Measurements from ENCODE around the gene TMEM120A.
"Not testable (repeated sequence)": the region's sequence is repeated elsewhere in the genome, so short reads cannot be mapped to it uniquely, and the experiment has no call there.

TMEM120A gene

GRCh38 chr7:76023002-76023401 lies 28.6 kb upstream of the TMEM120A start:
- DNase-seq (ENCODE audit: low read depth in 1 of 2, low spot score in 1 of 2): peak; percentile 73 to 85
- TF ChIP-seq, protein P1, sequence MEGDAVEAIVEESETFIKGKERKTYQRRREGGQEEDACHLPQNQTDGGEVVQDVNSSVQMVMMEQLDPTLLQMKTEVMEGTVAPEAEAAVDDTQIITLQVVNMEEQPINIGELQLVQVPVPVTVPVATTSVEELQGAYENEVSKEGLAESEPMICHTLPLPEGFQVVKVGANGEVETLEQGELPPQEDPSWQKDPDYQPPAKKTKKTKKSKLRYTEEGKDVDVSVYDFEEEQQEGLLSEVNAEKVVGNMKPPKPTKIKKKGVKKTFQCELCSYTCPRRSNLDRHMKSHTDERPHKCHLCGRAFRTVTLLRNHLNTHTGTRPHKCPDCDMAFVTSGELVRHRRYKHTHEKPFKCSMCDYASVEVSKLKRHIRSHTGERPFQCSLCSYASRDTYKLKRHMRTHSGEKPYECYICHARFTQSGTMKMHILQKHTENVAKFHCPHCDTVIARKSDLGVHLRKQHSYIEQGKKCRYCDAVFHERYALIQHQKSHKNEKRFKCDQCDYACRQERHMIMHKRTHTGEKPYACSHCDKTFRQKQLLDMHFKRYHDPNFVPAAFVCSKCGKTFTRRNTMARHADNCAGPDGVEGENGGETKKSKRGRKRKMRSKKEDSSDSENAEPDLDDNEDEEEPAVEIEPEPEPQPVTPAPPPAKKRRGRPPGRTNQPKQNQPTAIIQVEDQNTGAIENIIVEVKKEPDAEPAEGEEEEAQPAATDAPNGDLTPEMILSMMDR (IDR thresholded peaks at IDR 0.05; ENCODE audit: insufficient read depth, low read length): no peak
- TF ChIP-seq SPI1 (IDR thresholded peaks at IDR 0.05; ENCODE audit: borderline replicate concordance, low read depth) (peak; percentile 99), REST (IDR thresholded peaks at IDR 0.05; ENCODE audit: insufficient replicate concordance, low read depth) (peak; percentile 76), POLR2AphosphoS5 (IDR thresholded peaks at IDR 0.05; ENCODE audit: low read depth) (0 out of 2 replicates have a peak, but pooled peaks have one; percentile 39), GABPA (IDR thresholded peaks at IDR 0.05; ENCODE audit: low read depth) (no peak)
- H3K4me3 ChIP-seq (replicated peaks; ENCODE audit: insufficient read depth, low read length): no peak overlapping the region
- no peak overlapping the region; the same call in 1 of the 2 replicates for H3K27ac ChIP-seq (replicated peaks)
- no peaks in the 10 kb centered on the region for H3K27me3 ChIP-seq (ENCODE audit: insufficient read depth, poor library complexity, severe bottlenecking)

GRCh38 chr7:76022026-76022780 lies 27.8 kb upstream of the TMEM120A start:
- TF ChIP-seq GABPA (IDR thresholded peaks at IDR 0.05; ENCODE audit: low read depth): no peak
- TF ChIP-seq, protein P1 (IDR thresholded peaks at IDR 0.05; ENCODE audit: insufficient read depth, low read length): no peak
- TF ChIP-seq REST (IDR thresholded peaks at IDR 0.05; ENCODE audit: insufficient replicate concordance, low read depth): no peak
- no peak for TF ChIP-seq POLR2AphosphoS5 (IDR thresholded peaks at IDR 0.05; ENCODE audit: low read depth)
- TF ChIP-seq SPI1 (IDR thresholded peaks at IDR 0.05; ENCODE audit: borderline replicate concordance, low read depth): no peak
- Histone ChIP-seq H3K4me3 (replicated peaks; ENCODE audit: insufficient read depth, low read length) (no peak overlapping the region), H3K27ac (replicated peaks) (no peak overlapping the region; the same call in 1 of the 2 replicates), H3K27me3 (ENCODE audit: insufficient read depth, poor library complexity, severe bottlenecking) (no peaks in the 10 kb centered on the region)
- DNase-seq (ENCODE audit: low read depth in 1 of 2, low spot score in 1 of 2): no peak

DNA sequence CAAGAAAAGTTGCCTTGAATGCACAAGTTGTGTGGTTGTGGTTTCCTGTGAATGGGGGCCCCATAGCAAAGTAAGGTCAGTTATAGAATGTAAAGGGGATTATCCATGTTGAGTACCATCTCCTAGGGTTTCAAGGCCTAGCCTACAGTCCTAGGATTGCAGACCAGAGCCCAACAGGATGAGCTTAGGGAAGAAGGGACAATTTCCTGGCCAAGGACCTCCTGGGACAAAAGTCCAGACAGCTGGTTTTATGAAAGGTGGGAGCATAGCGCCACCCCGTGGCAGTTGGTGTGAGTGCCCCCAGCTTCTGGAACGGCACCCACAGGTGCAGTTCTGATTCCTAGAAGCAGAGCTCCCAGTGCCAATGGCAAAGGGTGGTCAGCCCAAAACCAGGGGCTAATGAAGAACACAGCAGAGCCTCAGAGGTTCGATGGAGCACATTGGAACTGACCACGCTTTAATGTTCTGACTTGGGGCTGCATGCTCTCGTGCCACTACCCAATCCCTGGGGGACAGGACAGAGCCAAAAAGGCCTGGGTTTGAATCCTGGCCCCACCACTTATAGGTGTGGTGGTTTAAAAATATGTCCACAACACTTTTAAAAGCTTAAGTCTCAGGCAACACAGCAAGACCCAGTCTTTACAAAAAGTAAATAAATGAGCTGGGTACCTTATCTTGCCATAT lies 25.8 kb upstream of the TMEM120A start:
- DNase-seq (ENCODE audit: low read depth in 1 of 2, low spot score in 1 of 2): peak; percentile 32 to 64

DNA sequence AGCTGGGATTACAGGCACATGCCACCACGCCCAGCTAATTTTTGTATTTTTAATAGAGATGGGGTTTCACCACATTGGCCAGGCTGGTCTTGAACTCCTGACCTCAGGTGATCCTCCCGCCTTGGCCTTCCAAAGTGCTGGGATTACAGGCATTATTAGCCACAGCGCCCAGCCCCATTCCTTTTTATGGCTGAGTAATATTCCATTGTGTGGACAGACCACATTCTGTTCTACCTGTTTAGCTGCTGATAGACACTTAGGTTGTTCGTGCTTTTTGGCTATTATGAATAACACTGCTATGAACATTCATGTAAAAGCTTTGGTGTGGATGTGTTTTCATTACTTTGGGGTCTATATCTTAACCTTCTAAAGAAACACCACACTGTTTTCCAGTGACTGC lies 24.1 kb upstream of the TMEM120A start:
- not testable (repeated sequence) for H3K27ac ChIP-seq (replicated peaks); H3K4me3 ChIP-seq (replicated peaks; ENCODE audit: insufficient read depth, low read length); DNase-seq (ENCODE audit: low read depth in 1 of 2, low spot score in 1 of 2); H3K27me3 ChIP-seq (ENCODE audit: insufficient read depth, poor library complexity, severe bottlenecking)

More for the DNA sequence above, 25.8 kb upstream of the TMEM120A start:
- H3K27ac ChIP-seq (replicated peaks): no peak overlapping the region
- no peak overlapping the region for H3K4me3 ChIP-seq (replicated peaks; ENCODE audit: insufficient read depth, low read length)
- TF ChIP-seq SPI1 (IDR thresholded peaks at IDR 0.05; ENCODE audit: borderline replicate concordance, low read depth): no peak
- TF ChIP-seq, protein P1 (IDR thresholded peaks at IDR 0.05; ENCODE audit: insufficient read depth, low read length): peak; percentile 79
- H3K27me3 ChIP-seq (ENCODE audit: insufficient read depth, poor library complexity, severe bottlenecking): no peaks in the 10 kb centered on the region

Data from HL-60 (cell line).